GM18951 (cell line): ENCODE measurements around the gene ATP4B.

Experiments
- POLR2A ChIP-seq: IDR thresholded peaks from 4 replicates; pipeline ENCODE4 v1.6.1; 2011; ENCODE audit warnings: mild to moderate bottlenecking; ENCODE audit not compliant: insufficient read length, insufficient read depth; ENCODE audit errors: extremely low read depth
- in situ Hi-C: fragments of 300-500 bp; cut with MboI; formaldehyde crosslinking; loops from one replicate; pipeline ENCODE4 v1.12.0; 2022; ENCODE audit warnings: low sequenced_read_pairs, mixed read lengths, inconsistent platforms; ENCODE audit not compliant: unreplicated experiment

Gene ATP4B

DNA sequence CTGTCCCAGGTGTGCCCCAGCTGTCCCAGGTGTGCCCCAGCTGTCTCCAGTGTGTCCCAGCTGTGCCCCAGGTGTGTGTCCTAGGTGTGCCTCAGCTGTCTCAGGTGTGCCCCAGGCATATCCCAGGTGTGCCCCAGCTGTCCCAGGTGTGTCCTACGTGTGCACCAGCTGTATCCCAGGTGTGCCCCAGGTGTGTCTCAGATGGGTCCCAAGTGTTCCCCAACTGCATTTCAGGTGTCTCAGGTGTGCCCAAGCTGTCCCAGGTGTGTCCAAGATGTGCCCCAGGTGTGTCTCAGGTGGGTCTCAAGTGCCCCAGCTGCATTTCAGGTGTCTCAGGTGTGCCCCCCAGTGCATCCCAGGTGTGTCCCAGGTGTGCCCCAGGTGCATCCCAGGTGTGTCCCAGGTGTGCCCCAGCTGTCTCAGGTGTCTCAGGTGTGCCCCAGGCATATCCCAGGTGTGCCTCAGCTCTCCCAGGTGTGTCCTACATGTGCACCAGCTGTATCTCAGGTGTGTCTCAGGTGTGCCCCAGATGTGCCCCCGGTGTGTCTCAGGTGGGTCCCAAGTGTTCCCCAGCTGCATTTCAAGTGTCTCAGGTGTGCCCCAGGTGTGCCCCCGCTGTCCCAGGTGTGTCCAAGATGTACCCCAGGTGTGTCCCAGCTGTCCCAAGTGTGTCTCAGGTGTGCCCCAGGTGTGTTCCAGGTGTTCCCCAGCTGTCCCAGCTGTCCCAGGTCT, 7.8 kb upstream of the ATP4B start:
- no peak for TF ChIP-seq POLR2A
- in situ Hi-C loops = no loop called here

DNA sequence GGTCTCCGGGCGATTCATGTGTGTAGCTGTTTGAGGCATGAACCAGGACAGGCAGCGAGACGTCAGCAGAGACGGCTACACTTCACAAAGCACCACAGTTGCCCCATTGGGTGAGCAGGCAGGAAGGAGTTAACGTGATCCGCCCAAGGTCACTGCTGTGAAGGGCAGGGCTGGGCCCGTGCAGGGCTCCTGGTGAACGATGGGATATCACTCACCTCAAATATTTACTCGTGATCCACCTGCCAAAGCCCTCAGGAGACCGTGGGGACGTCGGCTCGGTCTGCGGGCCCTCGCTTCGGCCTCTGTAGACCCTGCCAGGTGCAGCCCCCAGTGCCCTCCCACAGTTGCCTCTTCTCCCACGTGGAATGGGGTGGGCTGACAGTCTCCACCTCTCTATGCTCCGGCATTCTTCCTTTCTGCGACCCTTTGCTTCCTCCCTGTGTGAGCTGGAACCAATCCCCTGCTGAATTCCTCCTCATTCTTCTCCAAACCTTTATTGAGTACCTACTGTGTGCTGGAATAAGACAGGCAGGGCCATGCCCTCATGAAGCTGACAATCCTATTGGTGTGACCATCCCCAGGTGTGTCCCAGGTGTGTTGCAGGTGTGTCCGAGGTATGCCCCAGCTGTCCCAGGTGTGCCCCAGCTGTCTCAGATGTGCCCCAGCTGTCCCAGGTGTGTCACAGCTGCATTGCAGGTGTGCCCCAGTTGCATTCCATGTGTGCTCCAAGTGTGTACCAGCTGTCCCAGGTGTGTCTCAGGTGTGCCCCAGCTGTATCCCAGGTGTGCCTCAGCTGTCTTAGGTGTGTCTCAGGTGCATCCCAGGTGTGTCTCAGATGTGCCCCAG, 7.0 kb upstream of the ATP4B start:
- in situ Hi-C loops = loop anchor here (5.0 kb wide), 1 partner anchor 67 kb away; no protein-coding TSS in a partner anchor
- no peak for TF ChIP-seq POLR2A

DNA sequence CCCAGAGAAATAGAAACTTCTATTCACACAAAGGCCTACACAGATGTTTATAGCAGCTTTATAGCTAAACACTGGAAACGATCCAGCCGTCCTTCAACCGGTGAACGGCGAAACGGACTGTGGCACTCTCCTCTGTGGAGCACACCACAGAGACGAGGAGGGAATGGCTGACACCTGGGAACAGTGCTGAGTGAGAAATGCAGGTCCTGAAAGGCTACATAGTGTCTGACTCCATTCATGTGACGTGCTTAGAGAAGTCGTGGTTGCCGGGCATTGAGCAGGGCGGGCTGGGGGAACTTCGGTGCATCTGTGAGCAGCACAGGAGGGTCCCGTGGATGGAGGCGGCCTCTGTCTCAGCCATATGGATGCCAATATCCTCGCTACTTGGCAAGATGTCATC, 5.9 kb upstream of the ATP4B start:
- in situ Hi-C loops = loop anchor here (5.0 kb wide), 1 partner anchor 68 kb away; no protein-coding TSS in a partner anchor
- TF ChIP-seq POLR2A = no peak

DNA sequence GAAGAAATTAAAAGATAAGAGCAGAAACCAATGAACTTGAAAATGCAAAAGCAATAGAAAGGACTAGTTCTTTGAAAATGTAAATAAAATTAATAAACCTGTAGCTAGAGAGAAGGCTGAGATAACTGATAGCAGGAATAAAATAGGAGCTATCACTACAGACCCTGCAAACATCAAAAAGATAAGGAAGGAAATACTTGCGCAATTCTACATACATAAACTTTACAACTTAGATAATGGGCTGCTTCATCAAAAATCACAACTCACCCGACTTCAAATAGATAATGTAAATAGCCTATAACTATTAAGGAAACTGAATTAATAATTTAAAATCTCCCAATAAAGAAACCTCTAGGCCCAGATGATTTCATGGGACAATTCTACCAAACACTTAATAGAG, 3.5 kb upstream of the ATP4B start:
- in situ Hi-C loops = loop anchor here (5.0 kb wide), 1 partner anchor 71 kb away; no protein-coding TSS in a partner anchor
- TF ChIP-seq POLR2A = no peak

DNA sequence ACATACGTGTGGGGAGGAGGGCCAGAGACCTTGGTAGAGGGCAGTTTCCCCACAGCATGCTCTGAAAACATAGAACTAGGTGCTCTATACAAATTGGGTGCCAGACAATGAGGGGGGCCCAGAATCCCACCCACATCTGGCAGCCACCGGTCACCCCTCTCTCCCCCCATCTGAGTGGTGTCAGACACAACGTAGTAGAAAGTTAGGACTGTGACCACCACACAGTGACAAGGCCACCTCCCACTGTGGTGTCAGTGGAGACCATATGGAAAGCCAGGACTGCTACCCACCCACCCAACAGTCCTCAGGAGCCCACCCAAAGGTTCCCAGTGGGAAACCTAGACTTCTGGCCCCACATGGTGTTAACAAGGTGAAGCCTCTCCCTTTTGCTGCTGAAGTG, 2.1 kb upstream of the ATP4B start:
- no peak for TF ChIP-seq POLR2A
- in situ Hi-C loops = loop anchor here (5.0 kb wide), 1 partner anchor 72 kb away; no protein-coding TSS in a partner anchor

DNA sequence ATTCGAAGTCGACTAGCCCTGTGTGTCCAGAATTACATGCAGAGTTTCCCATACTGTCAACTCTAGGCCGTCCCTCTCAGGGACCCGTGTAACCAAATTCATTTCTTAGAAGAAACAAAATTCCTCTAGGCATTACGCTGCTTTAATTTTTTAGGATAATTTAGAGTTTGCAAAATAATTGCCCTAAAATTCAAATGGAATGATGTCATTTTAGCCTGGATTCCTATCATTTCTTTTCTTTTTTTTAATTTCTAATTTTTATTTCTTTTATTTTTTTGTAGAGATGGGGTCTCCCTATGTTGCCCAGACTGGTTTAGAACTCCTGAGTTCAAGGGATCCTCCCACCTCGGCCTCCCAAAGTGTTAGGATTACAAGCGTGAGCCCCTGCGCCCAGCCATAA, 1.3 kb upstream of the ATP4B start:
- in situ Hi-C loops = no loop called here
- TF ChIP-seq POLR2A = no peak

DNA sequence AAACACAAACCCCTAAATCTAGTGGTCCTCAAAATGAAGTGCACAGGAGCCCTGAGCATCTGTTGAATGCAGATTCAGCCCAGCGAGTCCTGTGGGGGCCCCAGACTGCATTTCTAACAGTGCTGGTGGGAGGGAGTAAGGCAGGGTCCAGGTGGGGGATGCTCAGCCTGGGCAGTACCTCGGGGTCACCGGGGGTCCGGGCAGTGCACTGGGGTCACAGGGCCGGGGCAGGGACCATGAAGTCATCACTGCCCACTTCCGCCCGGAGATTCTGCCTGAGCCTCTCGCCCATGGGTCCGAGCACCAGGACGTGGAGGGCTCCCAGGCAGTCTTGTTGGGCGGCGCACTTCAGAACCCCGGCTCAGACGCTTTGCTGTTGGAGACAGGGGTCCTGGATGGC, 838 bp upstream of the ATP4B start:
- in situ Hi-C loops = no loop called here
- no peak for TF ChIP-seq POLR2A

DNA sequence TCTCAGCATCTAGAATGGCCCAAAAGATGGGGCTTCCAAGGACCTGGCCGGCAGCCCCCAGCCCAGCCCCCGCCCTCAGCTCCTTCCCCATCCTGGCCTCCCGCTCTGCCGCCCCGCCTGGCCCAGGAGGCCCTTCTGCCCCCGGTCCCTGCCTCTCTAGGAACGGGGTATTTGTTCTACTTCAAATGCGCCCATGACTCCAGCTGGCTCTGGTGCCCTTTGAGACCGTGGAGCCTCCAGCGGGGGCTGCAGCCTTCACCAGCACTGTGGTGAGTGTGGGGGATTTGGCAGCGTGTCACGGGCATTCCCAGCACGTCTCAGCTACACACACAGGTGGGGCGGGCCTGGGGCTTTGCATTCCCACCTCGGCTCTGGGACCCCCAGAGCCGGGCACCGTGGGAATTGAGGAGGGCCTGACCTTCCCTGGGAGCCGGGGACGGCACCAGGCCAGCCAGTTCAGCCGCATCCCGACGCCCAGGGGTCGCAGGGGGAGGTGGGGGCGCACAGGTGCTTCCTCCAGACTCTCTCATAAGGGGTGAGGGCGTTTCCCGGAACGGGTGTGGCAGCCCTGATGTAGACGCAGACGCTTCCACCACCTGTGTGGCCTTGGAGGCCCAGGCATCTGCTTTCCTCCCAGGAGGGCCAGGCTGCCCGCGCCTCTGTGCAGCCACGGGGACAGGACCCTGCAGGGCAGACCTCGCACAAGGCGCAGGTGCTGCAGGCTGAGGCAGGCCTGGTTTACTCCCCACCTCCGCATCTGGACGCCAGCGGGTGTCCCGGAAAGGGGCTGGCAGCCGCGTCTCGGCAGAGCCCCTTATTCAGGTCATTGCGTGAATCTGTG, 947 bp downstream of the ATP4B start:
- in situ Hi-C loops = no loop called here
- no peak for TF ChIP-seq POLR2A

DNA sequence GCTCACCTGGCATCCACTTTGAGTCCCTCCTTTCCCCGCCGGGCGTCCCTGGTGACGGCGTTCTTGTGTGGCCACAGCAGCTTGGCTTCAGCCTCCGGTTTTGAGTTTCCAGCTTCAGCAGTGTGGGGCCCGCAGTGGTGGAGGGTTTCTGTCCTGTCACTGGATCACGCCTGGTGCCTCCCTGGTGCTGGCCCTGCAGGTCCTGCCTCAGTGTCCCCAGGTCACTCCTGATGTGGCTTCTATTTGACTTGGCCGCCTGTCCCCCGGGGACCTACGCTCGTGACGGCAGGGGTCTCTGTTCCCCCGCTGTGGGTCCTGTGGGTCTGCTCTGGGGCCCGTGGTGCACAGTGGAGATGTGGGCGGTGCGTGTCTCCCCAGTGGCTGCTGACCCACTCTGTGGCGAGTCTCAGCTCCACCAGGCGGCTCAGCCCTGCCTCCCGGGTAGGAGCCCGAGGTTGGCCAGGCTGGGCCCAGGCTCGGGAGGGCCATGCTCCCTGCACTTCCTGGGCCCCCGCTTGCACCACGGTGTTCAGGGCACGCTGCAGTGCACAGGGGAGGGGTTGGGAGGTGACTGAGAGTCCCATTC, 1.9 kb downstream of the ATP4B start:
- TF ChIP-seq POLR2A = no peak
- in situ Hi-C loops = no loop called here

DNA sequence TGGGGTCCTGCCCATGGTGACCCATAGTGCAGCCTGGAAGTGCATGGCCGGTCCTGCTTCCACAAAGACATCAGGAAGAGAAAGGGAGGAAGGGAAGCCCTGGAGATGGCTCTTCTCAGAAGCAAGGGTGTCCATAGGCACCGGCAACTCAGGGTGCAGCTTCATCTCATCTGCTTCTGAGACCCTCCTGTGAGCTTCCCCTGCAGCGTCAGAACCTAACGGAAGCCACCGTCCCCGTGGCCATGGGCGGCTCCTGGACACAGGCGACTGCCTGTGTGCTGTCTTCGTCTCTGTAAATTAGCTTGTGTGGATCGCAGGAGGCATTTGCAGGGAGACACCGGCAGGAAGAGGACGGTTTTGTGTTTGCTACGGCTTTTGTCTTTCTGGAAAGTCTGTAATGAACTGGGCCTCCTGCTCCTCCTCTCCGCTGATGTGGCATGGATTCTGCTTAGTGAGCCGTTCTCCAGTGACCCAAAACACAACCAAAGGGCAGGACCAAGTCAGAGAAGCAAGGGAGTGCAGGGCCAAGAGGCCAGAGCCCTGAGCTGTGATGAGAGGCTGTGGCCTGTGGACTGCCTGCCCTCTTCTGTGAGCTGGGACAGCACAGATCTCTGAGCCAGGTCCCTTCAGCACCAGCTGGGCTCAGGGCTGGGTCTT, 2.5 kb downstream of the ATP4B start:
- TF ChIP-seq POLR2A = no peak
- in situ Hi-C loops = no loop called here

DNA sequence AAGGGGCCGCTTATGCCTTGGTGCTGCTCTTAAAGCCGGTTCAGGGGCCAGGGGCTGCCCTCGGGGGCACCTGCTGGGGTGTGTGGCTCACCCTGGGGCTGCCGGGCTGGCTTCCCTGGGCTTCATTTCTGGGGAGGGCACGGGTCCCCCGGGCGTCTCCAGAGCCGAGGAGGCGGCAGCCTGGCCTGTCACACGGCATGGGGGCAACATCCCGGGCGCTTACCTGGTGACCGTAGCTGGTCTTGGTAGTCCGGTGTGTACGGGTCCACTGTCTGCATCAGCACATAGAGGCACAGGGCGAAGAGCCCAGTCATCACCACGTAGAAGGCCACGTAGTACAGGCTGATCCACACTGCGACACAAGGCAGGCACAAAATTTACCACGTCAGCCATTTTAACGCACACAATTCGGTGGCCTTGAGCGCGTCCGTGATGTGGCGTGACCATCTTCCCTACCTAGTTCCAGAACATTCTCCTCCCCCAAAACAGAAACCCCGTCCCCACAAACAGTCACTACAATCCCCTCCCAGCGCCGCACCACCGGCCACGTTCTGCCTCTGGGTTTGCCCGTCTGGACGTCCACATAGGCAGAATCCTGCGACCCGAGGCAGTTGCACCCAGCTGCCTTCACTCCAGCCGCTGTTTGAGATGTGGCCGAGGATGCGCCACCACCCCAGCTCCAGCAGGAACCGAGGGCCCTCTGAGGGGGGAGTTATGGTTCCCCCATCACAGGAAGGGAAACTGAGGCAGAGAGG, 3.2 kb downstream of the ATP4B start:
- in situ Hi-C loops = no loop called here
- TF ChIP-seq POLR2A = no peak

DNA sequence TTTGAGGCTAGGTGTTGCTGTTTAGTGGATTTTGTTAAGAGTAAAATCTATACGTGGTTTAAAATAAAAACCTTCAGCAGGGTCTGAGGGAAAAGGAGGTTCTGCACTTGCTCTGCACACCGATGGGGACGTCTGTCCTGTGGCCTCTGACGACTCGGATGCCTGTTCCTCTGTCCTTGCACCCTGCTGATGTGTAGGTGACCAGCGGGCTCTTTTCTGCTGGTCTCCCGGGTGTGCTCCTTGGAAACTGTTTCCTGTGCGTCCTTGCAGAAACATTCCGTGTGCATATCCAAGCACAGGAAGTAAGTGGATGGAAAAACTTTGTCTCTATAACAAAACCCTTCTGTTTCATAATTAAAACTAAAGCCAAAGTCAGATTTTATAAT, 3.8 kb downstream of the ATP4B start:
- in situ Hi-C loops = no loop called here
- TF ChIP-seq POLR2A = no peak
